ENCODE results near the gene GATD1. TPM values are rescaled to one million over a fixed set of nuclear protein-coding genes. Genes with fewer than 3 reads are reported as not detected.
A peak's percentile ranks its signal among the peaks of the same experiment; 100 is the strongest.

GATD1 gene
- total RNA-seq, 2 experiments from 2014 or later: 109 to 117 TPM

DNA sequence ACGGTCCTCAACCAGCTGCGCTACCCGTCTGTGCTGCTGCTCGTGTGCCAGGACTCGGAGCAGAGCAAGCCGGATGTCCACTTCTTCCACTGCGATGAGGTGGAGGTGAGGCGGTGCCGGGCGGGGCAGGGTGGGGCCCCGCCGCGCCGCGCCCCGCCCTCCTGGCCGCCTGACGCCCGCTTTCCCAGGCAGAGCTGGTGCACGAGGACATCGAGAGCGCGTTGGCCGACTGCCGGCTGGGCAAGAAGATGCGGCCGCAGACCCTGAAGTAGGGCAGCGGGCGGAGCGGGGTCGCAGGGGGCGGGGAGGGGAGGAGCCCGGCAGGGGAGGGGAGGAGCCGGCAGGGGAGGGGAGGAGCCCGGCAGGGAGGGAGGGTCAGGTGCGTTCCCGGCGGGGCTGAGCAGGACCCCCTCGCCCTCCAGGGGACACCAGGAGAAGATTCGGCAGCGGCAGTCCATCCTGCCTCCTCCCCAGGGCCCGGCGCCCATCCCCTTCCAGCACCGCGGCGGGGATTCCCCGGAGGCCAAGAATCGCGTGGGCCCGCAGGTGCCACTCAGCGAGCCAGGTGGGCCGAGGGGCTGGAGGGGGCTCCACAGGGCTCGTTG lies 56.5 kb downstream of the GATD1 start:
- H2AFZ ChIP-seq (ENCODE audit: low read length): no peak overlapping the region
- CTCF ChIA-PET (ENCODE audit: unreplicated experiment): interaction anchor here (0.5 kb wide), 1 partner anchor 33 kb away, joined by 3 read pairs; no protein-coding TSS in a partner anchor
- H3K79me2 ChIP-seq (ENCODE audit: insufficient read depth, low read depth, low read length): no peaks in the 10 kb centered on the region
- peaks cover 36% of the 10 kb centered on the region for H3K4me1 ChIP-seq (ENCODE audit: insufficient read depth, low read length, poor library complexity, severe bottlenecking)
- no peak overlapping the region for H3K27ac ChIP-seq (ENCODE audit: low read depth, low read length, poor library complexity, severe bottlenecking)
- POLR2A ChIA-PET: no interaction called here
- peak overlapping the region; percentile 59 for H3K4me2 ChIP-seq (ENCODE audit: low read length)
- DNase-seq (ENCODE audit: low spot score): peak; percentile 46
- H3K36me3 ChIP-seq (ENCODE audit: insufficient read depth, low read length): no peaks in the 10 kb centered on the region
- no peak overlapping the region for H3K4me3 ChIP-seq (ENCODE audit: low read depth, low read length, poor library complexity, severe bottlenecking)
- H4K20me1 ChIP-seq (ENCODE audit: insufficient read depth, low read length): no peaks in the 10 kb centered on the region
- BruUV-seq (replicated peaks): no TSS peak
- no peaks in the 10 kb centered on the region for H3K9me2 ChIP-seq (ENCODE audit: insufficient read depth, low read length)
- H3K9me3 ChIP-seq (ENCODE audit: low read length): no peaks in the 10 kb centered on the region
- no peak for TF ChIP-seq EZH2phosphoT487 (IDR thresholded peaks at IDR 0.05; ENCODE audit: borderline replicate concordance, low read depth, low read length)
- no peak for TF ChIP-seq CTCF (conservative IDR thresholded peaks at IDR 0.05; ENCODE audit: low read length)
- intact Hi-C loops (cut with micrococcal nuclease; ENCODE audit: unreplicated experiment): loop anchor here (5.0 kb wide), 1 partner anchor 163 kb away; no protein-coding TSS in a partner anchor

GRCh38 chr11:720017-720641 lies 57.2 kb downstream of the GATD1 start:
- H3K4me2 ChIP-seq (ENCODE audit: low read length): no peak overlapping the region
- H3K9me2 ChIP-seq (ENCODE audit: insufficient read depth, low read length): no peaks in the 10 kb centered on the region
- no TSS peak for BruUV-seq (replicated peaks)
- TF ChIP-seq EZH2phosphoT487 (IDR thresholded peaks at IDR 0.05; ENCODE audit: borderline replicate concordance, low read depth, low read length) (no peak), CTCF (conservative IDR thresholded peaks at IDR 0.05; ENCODE audit: low read length) (no peak)
- peaks cover 31% of the 10 kb centered on the region for H3K4me1 ChIP-seq (ENCODE audit: insufficient read depth, low read length, poor library complexity, severe bottlenecking)
- intact Hi-C loops (cut with micrococcal nuclease; ENCODE audit: unreplicated experiment): loop anchor here (5.0 kb wide), 1 partner anchor 163 kb away; no protein-coding TSS in a partner anchor
- H2AFZ ChIP-seq (ENCODE audit: low read length): no peak overlapping the region
- no peak overlapping the region for H3K27ac ChIP-seq (ENCODE audit: low read depth, low read length, poor library complexity, severe bottlenecking)
- no peaks in the 10 kb centered on the region for H4K20me1 ChIP-seq (ENCODE audit: insufficient read depth, low read length)
- CTCF ChIA-PET (ENCODE audit: unreplicated experiment): interaction anchor here (0.5 kb wide), 1 partner anchor 34 kb away, joined by 3 read pairs; no protein-coding TSS in a partner anchor
- POLR2A ChIA-PET: no interaction called here
- no peaks in the 10 kb centered on the region for H3K36me3 ChIP-seq (ENCODE audit: insufficient read depth, low read length)
- H3K79me2 ChIP-seq (ENCODE audit: insufficient read depth, low read depth, low read length): no peaks in the 10 kb centered on the region
- no peak overlapping the region for H3K4me3 ChIP-seq (ENCODE audit: low read depth, low read length, poor library complexity, severe bottlenecking)
- no peaks in the 10 kb centered on the region for H3K9me3 ChIP-seq (ENCODE audit: low read length)
- no peak for DNase-seq (ENCODE audit: low spot score)
